Sigmoid colon (tissue), 4 donors: Measurements from ENCODE around the gene TBPL2.

Source experiments
- EP300 ChIP-seq, 4 donors: sonication (generic); formaldehyde crosslinking; IDR thresholded peaks; one replicate each; pipeline ENCODE4 v1.6.1; 2017; ENCODE audit warnings: antibody characterized with exemption in 4 of 4
- TF ChIP-seq, protein P1 (sequence below), 4 experiments: fragments of 450-650 bp in 3 of 4; fragments of 200-600 bp in 1 of 4; IDR thresholded peaks; one replicate each; pipeline ENCODE4 v1.5.1; 2016 to 2019; ENCODE audit warnings: antibody characterized with exemption in 4 of 4, mild to moderate bottlenecking in 3 of 4, moderate library complexity in 2 of 4

DNA sequence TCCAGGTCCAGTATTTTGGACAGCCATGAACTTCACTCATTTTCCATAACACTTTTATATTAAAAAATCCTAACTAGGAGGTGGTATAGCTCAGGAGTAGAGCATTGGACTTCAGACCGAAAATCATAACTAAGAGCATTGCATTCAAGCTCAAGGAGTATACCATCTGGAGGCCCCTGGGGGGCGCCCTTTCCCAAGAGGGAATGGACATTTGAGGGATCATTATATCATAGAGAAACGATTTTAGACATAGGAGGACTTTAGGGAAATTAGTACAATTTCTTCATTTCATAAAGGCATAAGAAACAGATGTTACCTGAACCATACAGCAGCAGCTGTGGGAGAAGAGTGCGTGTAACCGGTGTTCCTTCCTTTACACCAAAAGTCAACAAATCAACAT lies 23.6 kb downstream of the TBPL2 start:
- TF ChIP-seq, protein P1, sequence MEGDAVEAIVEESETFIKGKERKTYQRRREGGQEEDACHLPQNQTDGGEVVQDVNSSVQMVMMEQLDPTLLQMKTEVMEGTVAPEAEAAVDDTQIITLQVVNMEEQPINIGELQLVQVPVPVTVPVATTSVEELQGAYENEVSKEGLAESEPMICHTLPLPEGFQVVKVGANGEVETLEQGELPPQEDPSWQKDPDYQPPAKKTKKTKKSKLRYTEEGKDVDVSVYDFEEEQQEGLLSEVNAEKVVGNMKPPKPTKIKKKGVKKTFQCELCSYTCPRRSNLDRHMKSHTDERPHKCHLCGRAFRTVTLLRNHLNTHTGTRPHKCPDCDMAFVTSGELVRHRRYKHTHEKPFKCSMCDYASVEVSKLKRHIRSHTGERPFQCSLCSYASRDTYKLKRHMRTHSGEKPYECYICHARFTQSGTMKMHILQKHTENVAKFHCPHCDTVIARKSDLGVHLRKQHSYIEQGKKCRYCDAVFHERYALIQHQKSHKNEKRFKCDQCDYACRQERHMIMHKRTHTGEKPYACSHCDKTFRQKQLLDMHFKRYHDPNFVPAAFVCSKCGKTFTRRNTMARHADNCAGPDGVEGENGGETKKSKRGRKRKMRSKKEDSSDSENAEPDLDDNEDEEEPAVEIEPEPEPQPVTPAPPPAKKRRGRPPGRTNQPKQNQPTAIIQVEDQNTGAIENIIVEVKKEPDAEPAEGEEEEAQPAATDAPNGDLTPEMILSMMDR (IDR thresholded peaks at IDR 0.05): no peak
- no peak for TF ChIP-seq EP300 (IDR thresholded peaks at IDR 0.05)
